H9 (cell line): ENCODE measurements around the gene NAMPT. TPM values are rescaled to one million over a fixed set of nuclear protein-coding genes. Genes with fewer than 3 reads are reported as not detected.

Source experiments
- DNase-seq: peaks from one replicate; pipeline ENCODE4 v3.0.0-alpha.2; 2017
- H2AFZ ChIP-seq: one replicate; pipeline ENCODE4 v1.6.1; 2013; ENCODE audit warnings: mild to moderate bottlenecking, low read length, control low read depth, moderate library complexity
- H2AK5ac ChIP-seq: 2 replicates; pipeline ENCODE4 v1.6.1; 2013; ENCODE audit warnings: low read length, control low read depth, mixed read lengths; ENCODE audit not compliant: insufficient read length
- H2BK120ac ChIP-seq: one replicate; pipeline ENCODE4 v1.6.1; 2013; ENCODE audit warnings: low read depth, mild to moderate bottlenecking, low read length, control low read depth, inconsistent platforms; ENCODE audit not compliant: poor library complexity, severe bottlenecking
- H2BK12ac ChIP-seq: 2 replicates; pipeline ENCODE4 v1.6.1; 2013; ENCODE audit warnings: low read length, control low read depth, mixed read lengths, low read depth; ENCODE audit not compliant: insufficient read length
- H2BK15ac ChIP-seq: 2 replicates; pipeline ENCODE4 v1.6.1; 2013; ENCODE audit warnings: low read depth, low read length, control low read depth
- H2BK20ac ChIP-seq: one replicate; pipeline ENCODE4 v1.6.1; 2013; ENCODE audit warnings: low read depth, mild to moderate bottlenecking, low read length, control low read depth, inconsistent platforms; ENCODE audit not compliant: poor library complexity, severe bottlenecking
- H2BK5ac ChIP-seq: 2 replicates; pipeline ENCODE4 v1.6.1; 2013; ENCODE audit warnings: low read length, control low read depth, mixed read lengths; ENCODE audit not compliant: insufficient read length
- H3K14ac ChIP-seq: 2 replicates; pipeline ENCODE4 v1.6.1; 2013; ENCODE audit warnings: low read length, control low read depth; ENCODE audit not compliant: insufficient read depth
- H3K18ac ChIP-seq: 2 replicates; pipeline ENCODE4 v1.6.1; 2013; ENCODE audit warnings: low read depth, mild to moderate bottlenecking, mixed read lengths, low read length, control low read depth; ENCODE audit not compliant: insufficient read length
- H3K23ac ChIP-seq: 2 replicates; pipeline ENCODE4 v1.6.1; 2013; ENCODE audit warnings: low read length, control low read depth, mixed read lengths, low read depth; ENCODE audit not compliant: insufficient read length
- H3K23me2 ChIP-seq: 2 replicates; pipeline ENCODE4 v1.6.1; 2013; ENCODE audit warnings: low read depth, mild to moderate bottlenecking, mixed read lengths, low read length, control low read depth; ENCODE audit not compliant: insufficient read length, poor library complexity, severe bottlenecking
- H3K27ac ChIP-seq: 2 replicates; pipeline ENCODE4 v1.5.1; 2013; ENCODE audit warnings: low read length, control low read depth, mixed read lengths, low read depth; ENCODE audit not compliant: insufficient read length
- H3K27me3 ChIP-seq: 2 replicates; pipeline ENCODE4 v1.6.1; 2013; ENCODE audit warnings: low read length, control low read depth, inconsistent platforms; ENCODE audit not compliant: insufficient read depth
- H3K4ac ChIP-seq: 2 replicates; pipeline ENCODE4 v1.6.1; 2013; ENCODE audit warnings: low read depth, mild to moderate bottlenecking, control low read depth, inconsistent platforms, low read length, moderate library complexity
- H3K4me1 ChIP-seq: 2 replicates; pipeline ENCODE4 v1.6.1; 2013; ENCODE audit warnings: low read length, control low read depth, inconsistent platforms; ENCODE audit not compliant: insufficient read depth
- H3K4me2 ChIP-seq: 2 replicates; pipeline ENCODE4 v1.6.1; 2013; ENCODE audit warnings: low read length, control low read depth, mixed read lengths; ENCODE audit not compliant: insufficient read length, insufficient read depth
- H3K56ac ChIP-seq: 2 replicates; pipeline ENCODE4 v1.6.1; 2013; ENCODE audit warnings: low read depth, mild to moderate bottlenecking, mixed read lengths, low read length, control low read depth; ENCODE audit not compliant: insufficient read length
- H3K79me1 ChIP-seq: 2 replicates; pipeline ENCODE4 v1.6.1; 2013; ENCODE audit warnings: low read depth, mild to moderate bottlenecking, moderate library complexity, low read length, control low read depth, inconsistent platforms; ENCODE audit not compliant: insufficient read depth, poor library complexity, severe bottlenecking
- H3K79me2 ChIP-seq: 2 replicates; pipeline ENCODE4 v1.6.1; 2013; ENCODE audit warnings: low read length, control low read depth, inconsistent platforms; ENCODE audit not compliant: insufficient read depth
- H3K9ac ChIP-seq: 2 replicates; pipeline ENCODE4 v1.6.1; 2013; ENCODE audit warnings: low read length, control low read depth, mixed read lengths; ENCODE audit not compliant: insufficient read length; ENCODE audit errors: extremely low read depth
- H3K9me3 ChIP-seq: one replicate; pipeline ENCODE4 v1.6.1; 2013; ENCODE audit warnings: low read depth, low read length, inconsistent platforms; ENCODE audit not compliant: control insufficient read depth
- H3T11ph ChIP-seq: one replicate; pipeline ENCODE4 v1.6.1; 2013; ENCODE audit warnings: mild to moderate bottlenecking, low read length, control low read depth, inconsistent platforms
- H4K20me1 ChIP-seq: one replicate; pipeline ENCODE4 v1.6.1; 2013; ENCODE audit not compliant: control insufficient read depth, insufficient read length, insufficient read depth
- H4K5ac ChIP-seq: 2 replicates; pipeline ENCODE4 v1.6.1; 2013; ENCODE audit warnings: low read depth, mild to moderate bottlenecking, mixed read lengths, low read length, control low read depth; ENCODE audit not compliant: insufficient read length
- H4K8ac ChIP-seq: replicated peaks from 2 replicates; pipeline ENCODE4 v1.6.1; 2013; ENCODE audit warnings: low read length, control low read depth, mixed read lengths, low read depth; ENCODE audit not compliant: insufficient read length
- H4K91ac ChIP-seq: 2 replicates; pipeline ENCODE4 v1.6.1; 2013; ENCODE audit warnings: low read depth, mild to moderate bottlenecking, moderate library complexity, mixed read lengths, low read length, control low read depth; ENCODE audit not compliant: insufficient read length
- H3K27ac Mint-ChIP-seq, 3 experiments: 2 replicates in 2 of 3; 3 replicates in 1 of 3; pipeline ENCODE4 v1.8.0; 2020 to 2021; ENCODE audit warnings: mixed read lengths in 3 of 3, mild to moderate bottlenecking in 1 of 3, moderate library complexity in 1 of 3
- H3K27me3 Mint-ChIP-seq: 2 replicates; pipeline ENCODE4 v1.8.0; 2021; ENCODE audit warnings: low read depth, mild to moderate bottlenecking, moderate library complexity, mixed read lengths
- H3K36me3 Mint-ChIP-seq, 3 experiments: 2 replicates in 2 of 3; 3 replicates in 1 of 3; pipeline ENCODE4 v1.8.0; 2020 to 2021; ENCODE audit warnings: low read depth in 3 of 3, mixed read lengths in 3 of 3; ENCODE audit not compliant: insufficient read depth in 1 of 3
- H3K4me1 Mint-ChIP-seq, 2 experiments: 2 replicates each; pipeline ENCODE4 v1.8.0; 2020; ENCODE audit warnings: mixed read lengths in 2 of 2
- H3K4me3 Mint-ChIP-seq, 2 experiments: 2 replicates in 1 of 2; 3 replicates in 1 of 2; pipeline ENCODE4 v1.8.0; 2020 to 2021; ENCODE audit warnings: mild to moderate bottlenecking in 2 of 2, mixed read lengths in 2 of 2, moderate library complexity in 1 of 2
- H3K9me3 Mint-ChIP-seq, 2 experiments: 2 replicates in 1 of 2; 3 replicates in 1 of 2; pipeline ENCODE4 v1.8.0; 2020; ENCODE audit warnings: mild to moderate bottlenecking in 2 of 2, mixed read lengths in 2 of 2, moderate library complexity in 1 of 2
- WGBS: extraction: QIAGEN DNeasy Blood & Tissue Kit; methylation state at CpG from one replicate; pipeline ENCODE4 v1.1.7; 2013; ENCODE audit warnings: missing lambda C conversion rate, low lambda C conversion rate, mixed read lengths; ENCODE audit not compliant: insufficient read length; ENCODE audit errors: extremely low coverage; 5-methylcytosine and 5-hydroxymethylcytosine counted together
- total RNA-seq: library from RNA; stranded (reverse); gene quantifications from 2 replicates; pipeline ENCODE4 v1.2.1, GENCODE V29; 2021
- TF ChIP-seq, protein P1 (sequence below): fragments of 200-600 bp; sonication (generic); conservative IDR thresholded peaks from 3 replicates; pipeline ENCODE4 v1.8.0; 2021; ENCODE audit warnings: antibody characterized with exemption, mild to moderate bottlenecking

NAMPT gene
- total RNA-seq, 1 experiment from 2014 or later, result 83.5 TPM

DNA sequence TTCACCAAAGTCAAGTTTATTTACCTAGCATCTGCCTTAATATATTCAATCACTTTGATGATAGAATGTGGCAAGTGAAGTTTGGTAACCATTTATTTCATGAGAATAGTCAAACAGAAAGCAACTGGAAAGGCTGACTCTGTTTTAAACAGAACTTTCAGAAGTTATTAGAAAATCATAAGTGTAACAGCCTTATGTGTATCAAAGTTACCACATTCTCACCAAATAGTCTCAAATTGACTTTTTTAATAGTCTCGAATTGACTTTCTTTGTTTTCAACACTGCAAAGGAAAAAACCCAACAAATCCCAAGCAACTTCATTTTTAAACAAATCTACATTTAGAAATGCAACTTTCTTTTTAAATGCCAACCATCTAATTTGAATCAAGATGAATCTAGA lies 29.5 kb downstream of the NAMPT start:
- H2BK12ac ChIP-seq, result no peak overlapping the region
- H3K23me2 ChIP-seq, result no peaks in the 10 kb centered on the region
- no peak overlapping the region for H2AFZ ChIP-seq
- H4K20me1 ChIP-seq, result no peaks in the 10 kb centered on the region
- no peak overlapping the region for H3K23ac ChIP-seq
- no CpG with 5 or more reads among the region's 1 CpG for WGBS
- no peak overlapping the region for H3K4me3 Mint-ChIP-seq
- no peak overlapping the region for H4K91ac ChIP-seq
- no peak for DNase-seq
- no peak overlapping the region for H4K8ac ChIP-seq
- no peak overlapping the region for H3K27ac Mint-ChIP-seq
- peaks cover 32 to 59% (median 52%) of the 10 kb centered on the region in 3 experiments for H3K36me3 Mint-ChIP-seq
- no peak overlapping the region for H3K18ac ChIP-seq
- H3T11ph ChIP-seq, result no peak overlapping the region
- H2BK120ac ChIP-seq, result no peak overlapping the region
- H3K79me1 ChIP-seq, result peaks cover 2% of the 10 kb centered on the region
- no peak overlapping the region for H3K4me2 ChIP-seq
- no peak overlapping the region for H3K14ac ChIP-seq
- no peaks in the 10 kb centered on the region for H3K27me3 Mint-ChIP-seq
- H3K4ac ChIP-seq, result no peak overlapping the region
- no peaks in the 10 kb centered on the region for H3K27me3 ChIP-seq
- H3K4me1 Mint-ChIP-seq, result peaks cover 3% of the 10 kb centered on the region in 2 experiments; a peak in 3 of 4 replicates
- no peak overlapping the region for H4K5ac ChIP-seq
- H3K4me1 ChIP-seq, result no peaks in the 10 kb centered on the region
- no peak overlapping the region for H2BK5ac ChIP-seq
- H3K56ac ChIP-seq, result no peak overlapping the region
- no peak overlapping the region for H2AK5ac ChIP-seq
- TF ChIP-seq, protein P1, sequence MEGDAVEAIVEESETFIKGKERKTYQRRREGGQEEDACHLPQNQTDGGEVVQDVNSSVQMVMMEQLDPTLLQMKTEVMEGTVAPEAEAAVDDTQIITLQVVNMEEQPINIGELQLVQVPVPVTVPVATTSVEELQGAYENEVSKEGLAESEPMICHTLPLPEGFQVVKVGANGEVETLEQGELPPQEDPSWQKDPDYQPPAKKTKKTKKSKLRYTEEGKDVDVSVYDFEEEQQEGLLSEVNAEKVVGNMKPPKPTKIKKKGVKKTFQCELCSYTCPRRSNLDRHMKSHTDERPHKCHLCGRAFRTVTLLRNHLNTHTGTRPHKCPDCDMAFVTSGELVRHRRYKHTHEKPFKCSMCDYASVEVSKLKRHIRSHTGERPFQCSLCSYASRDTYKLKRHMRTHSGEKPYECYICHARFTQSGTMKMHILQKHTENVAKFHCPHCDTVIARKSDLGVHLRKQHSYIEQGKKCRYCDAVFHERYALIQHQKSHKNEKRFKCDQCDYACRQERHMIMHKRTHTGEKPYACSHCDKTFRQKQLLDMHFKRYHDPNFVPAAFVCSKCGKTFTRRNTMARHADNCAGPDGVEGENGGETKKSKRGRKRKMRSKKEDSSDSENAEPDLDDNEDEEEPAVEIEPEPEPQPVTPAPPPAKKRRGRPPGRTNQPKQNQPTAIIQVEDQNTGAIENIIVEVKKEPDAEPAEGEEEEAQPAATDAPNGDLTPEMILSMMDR, result no peak
- no peaks in the 10 kb centered on the region for H3K9me3 ChIP-seq
- H2BK20ac ChIP-seq, result no peak overlapping the region
- H3K9me3 Mint-ChIP-seq, result no peaks in the 10 kb centered on the region
- no peak overlapping the region for H2BK15ac ChIP-seq
- no peak overlapping the region for H3K27ac ChIP-seq
- no peaks in the 10 kb centered on the region for H3K79me2 ChIP-seq
- H3K9ac ChIP-seq, result no peak overlapping the region
